ENCODE measurements around the gene PRC1.

The PRC1 gene

DNA sequence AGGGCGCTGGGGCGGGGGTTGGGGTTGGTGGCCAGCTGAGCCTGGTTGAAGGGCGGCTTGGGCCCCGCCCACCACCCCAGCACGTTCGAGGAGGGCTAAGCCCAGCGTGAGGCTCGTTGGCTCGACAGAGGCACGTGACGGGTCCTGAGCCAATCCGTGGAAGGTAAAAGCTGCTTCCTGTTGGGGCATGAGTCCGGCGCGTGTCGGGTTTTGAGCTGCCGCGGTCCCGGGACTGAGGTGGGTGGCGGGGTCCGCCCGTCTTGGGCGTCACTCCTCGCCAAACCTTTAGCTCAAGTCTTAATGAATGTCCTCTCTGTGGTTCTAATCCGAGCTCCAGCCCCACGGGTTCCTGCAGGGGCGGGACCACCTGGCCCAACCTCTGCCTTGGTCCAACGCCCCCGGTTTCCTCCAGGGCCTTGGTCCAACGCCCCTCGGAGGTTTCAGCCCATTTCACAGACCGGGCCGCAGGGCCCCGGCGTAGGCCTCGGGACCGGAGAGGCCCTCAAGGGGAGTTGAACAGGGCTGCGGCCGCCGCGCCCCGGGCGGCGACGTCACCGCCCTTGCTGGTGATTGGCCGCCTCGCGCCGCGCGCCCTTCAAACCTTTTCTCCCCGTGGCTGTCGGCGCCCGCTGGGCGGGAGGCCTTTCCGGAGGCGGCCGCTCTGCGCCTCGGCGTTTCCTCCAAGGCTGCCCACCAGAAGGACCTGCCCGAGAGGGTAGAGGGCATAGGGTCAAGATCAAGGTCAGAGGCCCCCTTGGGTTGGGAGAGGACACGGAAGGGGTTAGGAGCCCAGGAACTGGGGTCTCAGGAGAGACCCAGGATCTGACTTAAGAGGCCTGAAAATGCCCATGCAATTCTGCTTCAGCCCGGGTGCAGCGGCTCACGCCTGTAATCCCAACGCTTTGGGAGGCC is 39.4 kb downstream of the PRC1 start, which contains the start of gene RCCD1:
RCCD1 (plus strand) TSS at position 173 of the 912 bp plus-strand sequence. CDS start 1,851 bp downstream, outside the sequence.
- DNase-seq = peak; percentile 94

DNA sequence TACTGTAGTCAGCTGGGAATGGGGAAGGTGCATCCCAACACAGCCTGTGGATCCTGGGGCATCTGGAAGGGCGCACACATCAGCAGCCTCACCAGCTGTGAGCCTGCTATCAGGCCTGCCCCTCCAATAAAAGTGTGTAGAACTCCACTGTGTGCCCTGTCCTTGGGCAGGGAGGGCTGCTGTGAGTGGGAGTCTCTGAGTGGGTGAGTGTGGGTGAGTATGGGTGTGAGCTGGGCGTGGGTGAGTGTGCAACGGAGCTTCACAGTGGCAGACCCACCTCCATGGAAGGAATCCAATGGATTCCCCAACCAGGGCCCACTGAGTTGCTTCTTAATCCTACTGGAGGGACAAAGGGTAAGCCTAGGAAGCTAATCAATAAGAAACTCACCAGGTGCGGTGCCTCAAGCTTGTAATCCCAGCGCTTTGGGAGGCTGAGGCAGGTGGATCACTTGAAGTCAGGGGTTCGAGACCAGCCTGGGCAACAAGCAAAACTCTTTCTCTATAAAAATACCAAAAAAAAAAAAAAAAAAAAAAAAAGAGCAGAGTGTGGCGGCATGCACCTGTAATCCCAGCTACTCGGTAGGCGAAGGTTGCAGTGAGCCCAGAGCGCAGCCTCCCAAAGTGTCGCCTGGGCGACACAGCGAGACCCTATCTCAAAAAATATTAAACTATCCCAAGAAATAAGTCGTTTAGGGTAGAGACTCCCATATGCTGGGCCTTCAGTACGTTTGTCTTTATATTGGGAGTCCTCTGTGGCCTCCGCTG is 40.2 kb downstream of the PRC1 start:
- no peak for DNase-seq

DNA sequence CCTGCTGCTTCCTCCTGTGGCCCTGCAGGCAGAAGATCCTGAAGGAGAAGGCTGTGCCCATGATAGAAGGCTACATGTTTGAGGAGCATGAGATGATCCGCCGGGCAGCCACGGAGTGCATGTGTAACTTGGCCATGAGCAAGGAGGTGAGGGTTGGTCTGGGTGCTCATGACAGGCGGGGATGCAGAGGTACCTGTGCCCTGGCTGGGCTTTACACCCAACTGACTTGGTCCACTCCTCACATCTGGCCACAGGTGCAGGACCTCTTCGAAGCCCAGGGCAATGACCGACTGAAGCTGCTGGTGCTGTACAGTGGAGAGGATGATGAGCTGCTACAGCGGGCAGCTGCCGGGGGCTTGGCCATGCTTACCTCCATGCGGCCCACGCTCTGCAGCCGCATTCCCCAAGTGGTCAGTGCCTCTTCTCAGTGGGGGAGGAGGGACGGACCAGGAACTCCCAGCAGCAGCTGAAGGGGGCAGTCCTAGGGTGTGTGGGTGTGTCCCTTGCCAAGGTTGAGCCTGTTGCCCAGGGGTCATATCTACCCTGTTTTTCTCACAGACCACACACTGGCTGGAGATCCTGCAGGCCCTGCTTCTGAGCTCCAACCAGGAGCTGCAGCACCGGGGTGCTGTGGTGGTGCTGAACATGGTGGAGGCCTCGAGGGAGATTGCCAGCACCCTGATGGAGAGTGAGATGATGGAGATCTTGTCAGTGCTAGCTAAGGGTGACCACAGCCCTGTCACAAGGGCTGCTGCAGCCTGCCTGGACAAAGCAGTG is 41.2 kb downstream of the PRC1 start:
- no peak for DNase-seq

DNA sequence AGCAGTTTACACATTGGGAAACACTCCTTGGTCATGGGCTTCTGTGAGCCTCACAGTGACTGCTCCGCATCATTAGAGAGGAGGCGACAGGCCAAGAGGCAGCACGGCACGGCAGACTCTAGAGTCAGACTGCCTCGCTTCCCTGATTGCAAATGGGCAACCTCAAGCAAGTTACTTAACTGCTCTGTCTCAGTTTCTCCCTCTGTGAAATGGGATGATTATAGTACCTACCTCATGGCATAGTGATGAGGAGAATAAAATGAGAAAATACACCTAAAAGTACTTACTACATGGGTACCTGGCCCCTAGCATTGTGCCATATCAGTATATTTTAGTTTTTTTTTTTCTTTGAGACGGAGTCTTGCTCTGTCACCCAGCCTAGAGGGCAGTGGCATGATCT is 43.7 kb downstream of the PRC1 start:
- no peak for DNase-seq

DNA sequence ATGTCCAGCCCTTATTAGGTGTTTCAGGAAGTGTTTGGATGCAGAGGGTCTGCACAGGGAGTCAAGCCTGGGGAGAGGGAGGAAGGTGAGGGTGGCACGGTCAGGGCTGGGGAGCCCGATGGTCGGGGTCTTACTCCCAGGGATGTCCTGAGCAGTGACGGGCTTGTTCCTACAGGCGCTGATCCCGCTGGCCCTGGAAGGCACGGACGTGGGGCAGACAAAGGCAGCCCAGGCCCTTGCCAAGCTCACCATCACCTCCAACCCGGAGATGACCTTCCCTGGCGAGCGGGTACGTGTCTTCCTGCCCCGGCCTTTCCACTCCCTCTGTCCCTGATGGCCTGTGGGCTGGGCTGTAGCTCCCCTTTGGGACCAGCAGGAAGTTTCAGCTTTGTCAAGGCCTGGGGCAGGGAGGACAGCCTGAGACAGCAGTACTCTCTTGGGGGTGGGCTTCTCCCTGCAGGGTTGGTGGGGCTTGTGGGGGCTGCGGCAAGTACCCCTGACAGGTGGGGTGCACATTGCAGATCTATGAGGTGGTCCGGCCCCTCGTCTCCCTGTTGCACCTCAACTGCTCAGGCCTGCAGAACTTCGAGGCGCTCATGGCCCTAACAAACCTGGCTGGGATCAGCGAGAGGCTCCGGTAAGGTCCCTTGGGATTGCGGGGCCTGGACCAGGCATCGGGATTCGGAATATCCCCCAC is 44.2 kb downstream of the PRC1 start:
- no peak for DNase-seq

DNA sequence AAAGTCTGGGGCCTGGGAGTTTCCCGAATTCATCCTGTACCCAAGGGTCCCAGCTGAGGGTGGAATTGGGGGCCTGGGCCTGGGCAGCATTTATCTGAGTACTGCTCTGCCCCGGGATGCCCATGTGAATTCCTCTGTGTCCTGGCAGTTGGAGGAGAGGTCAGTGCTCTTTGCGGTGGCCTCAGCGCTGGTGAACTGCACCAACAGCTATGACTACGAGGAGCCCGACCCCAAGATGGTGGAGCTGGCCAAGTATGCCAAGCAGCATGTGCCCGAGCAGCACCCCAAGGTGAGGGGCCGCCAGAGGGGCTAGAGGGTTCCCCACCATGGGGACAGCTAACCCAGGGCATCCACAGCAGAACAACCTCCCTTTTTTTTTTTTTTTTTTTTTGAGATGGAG is 45.8 kb downstream of the PRC1 start:
- no peak for DNase-seq

DNA sequence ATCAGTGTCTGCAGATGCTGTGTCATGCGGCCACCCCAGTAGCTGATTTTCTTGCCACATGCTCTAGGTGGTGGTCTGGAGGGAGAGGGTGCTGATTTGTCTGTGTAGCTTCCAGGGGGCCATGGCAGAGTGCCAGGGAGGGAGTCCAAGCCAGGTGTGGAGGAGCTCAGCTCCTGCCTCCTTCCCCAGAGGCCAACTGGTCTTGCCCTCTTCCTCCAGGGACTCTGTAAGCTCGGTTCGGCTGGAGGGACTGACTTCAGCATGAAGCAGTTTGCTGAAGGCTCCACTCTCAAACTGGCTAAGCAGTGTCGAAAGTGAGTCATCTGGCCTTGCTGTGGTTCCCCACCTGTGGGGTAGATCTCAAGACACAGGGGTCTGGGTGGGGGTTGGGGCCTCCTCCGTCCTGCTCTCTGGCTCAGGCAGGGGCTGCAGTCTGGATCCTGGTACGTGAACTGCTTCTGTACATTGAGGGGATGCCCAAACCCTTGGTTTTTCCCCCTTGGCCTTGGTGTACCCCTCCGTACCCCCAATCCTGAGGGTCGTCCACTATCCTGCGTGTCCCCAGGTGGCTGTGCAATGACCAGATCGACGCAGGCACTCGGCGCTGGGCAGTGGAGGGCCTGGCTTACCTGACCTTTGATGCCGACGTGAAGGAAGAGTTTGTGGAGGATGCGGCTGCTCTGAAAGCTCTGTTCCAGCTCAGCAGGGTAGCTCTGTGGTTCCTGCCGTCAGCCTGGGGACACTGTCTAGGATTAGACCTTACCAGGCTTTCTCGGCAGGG is 46.6 kb downstream of the PRC1 start:
- no peak for DNase-seq

DNA sequence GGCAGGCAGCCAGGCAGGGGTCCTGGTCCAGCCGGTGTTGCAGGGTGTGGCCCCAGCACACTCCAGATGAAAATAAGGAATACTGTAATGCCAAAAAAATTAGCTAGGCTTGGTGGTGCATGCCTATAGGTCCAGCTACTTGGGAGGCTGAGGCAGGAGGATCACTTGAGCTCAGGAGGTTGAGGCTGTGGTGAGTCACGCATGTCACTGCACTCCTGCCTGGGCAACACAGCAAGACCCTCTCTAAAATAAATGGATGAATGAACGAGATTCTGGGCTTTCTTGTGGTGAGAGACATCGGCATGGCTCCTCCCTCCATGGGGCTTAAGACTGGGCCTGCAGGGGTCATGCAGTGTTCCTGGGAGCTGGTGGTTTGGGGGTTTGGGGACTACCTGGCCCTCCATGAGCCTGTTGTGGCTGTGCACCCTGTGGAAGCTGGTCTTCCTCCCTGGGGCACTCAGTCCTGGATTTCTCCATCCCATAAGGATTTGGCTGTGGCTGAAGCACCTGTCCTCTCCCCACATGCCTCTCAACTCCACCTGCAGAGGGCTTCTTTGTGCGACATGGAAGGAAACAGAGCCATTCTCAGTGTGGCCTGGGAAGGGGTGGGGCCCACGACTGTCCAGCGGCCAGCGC is 47.3 kb downstream of the PRC1 start:
- no peak for DNase-seq

DNA sequence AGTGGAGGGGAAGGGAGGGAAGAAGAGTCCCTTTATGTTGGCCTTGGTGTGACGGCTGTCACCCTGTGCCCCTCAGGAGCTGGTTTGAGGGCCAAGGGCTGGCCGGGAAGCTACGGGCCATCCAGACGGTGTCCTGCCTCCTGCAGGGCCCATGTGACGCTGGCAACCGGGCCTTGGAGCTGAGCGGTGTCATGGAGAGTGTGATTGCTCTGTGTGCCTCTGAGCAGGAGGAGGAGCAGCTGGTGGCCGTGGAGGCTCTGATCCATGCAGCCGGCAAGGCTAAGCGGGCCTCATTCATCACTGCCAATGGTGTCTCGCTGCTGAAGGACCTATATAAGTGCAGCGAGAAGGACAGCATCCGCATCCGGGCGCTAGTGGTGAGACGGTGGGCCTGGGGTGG is 47.8 kb downstream of the PRC1 start:
- DNase-seq = no peak

DNA sequence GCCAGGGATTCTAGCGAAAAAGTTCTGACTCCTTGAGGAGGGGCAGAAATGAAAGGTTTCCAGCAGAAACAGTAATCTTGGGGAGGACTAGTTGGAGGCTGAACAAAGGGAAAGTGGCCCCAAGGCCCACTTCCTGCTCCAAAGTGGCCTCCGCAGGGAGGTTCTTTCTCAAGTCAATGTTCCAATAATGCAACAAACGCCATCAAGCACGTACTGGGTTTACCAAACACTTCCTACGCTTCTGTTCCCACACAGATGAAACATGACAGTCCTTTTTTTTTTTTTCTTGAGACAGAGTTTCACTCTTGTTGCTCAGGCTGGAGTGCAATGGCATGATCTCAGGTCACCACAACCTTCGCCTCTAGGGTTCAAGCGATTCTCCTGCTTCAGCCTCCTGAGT is 49.2 kb downstream of the PRC1 start:
- no peak for DNase-seq

DNA sequence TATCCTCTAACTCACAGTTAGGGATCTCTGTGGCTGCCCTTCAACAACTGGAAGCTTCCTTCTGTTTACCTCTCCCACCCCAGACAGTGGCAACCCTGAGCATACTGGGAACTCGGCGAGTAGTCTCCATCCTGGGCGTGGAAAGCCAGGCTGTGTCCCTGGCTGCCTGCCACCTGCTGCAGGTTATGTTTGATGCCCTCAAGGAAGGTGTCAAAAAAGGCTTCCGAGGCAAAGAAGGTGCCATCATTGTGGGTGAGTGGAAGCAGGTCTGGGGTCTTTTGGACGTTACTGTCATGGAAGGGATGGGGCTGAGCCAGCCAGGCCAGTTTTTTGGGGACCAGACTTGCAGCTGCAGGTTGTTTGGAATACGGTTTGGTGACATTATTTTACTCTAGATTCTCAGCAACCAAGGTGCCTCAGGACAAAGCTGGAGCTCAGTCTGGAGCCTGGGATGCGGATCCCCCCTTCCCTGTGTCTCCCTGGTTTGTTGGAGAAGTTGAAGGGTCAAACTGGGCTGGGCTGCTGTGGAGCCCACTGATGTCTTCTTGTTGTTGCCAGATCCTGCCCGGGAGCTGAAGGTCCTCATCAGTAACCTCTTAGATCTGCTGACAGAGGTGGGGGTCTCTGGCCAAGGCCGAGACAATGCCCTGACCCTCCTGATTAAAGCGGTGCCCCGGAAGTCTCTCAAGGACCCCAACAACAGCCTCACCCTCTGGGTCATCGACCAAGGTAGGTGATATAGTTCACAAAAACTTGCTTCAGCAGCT is 51.8 kb downstream of the PRC1 start:
- no peak for DNase-seq

DNA sequence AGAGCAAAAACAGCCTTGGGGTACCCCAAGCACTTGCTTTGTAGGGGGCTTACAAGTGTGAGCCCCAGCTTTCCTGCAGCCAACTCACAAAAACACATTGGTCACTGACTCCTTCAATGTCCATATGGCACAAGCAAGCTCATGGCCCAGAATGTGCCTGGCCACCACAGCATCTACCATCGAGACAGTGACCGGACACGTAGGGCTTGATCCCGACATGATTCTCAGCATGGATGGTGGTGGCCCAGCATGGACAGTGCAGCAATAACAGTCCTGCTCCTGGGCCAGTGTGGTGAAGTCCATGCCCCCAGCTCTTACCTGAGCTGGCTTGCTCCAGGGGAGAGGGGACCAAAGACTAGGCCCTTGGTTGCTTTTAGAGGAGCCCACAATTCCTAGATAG is 53.3 kb downstream of the PRC1 start:
- no peak for DNase-seq

DNA sequence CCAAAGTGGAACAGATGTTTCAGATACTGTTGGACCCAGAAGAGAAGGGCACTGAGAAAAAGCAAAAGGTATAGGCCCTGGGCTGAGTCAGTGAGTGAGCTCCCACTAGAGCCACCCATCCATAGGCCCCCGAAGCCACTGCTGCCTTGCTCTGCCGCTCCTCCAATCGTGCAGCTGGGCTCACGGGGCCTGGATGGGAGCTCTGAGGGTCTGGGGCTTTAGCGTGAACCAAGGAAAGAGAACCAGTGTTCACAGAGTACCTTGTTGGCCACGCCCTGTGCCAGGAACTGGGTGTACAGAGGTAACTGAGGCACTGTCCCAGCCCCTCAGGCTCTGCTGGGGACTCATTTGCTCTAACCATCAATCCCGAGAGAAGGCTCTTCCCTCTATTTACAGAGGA is 54.6 kb downstream of the PRC1 start:
- no peak for DNase-seq

DNA sequence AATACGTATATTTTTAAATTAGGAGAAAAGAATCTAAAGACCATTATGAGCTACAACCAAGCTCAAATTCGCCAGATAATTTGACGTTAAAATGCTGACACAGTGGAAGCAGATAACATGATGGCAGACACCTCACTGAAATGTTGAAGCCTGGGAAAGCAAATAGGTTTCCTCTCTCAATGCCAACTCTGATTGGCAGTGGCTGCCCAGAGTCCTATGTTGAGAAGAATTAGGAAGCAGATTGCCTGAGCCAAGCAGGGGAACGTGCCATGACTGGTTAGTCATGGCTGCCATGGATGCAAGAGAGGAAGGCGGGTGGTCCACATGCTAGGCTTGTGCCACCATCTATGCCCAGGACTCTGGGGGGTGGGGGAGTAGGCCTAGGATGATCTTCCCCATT is 56.1 kb downstream of the PRC1 start:
- no peak for DNase-seq

DNA sequence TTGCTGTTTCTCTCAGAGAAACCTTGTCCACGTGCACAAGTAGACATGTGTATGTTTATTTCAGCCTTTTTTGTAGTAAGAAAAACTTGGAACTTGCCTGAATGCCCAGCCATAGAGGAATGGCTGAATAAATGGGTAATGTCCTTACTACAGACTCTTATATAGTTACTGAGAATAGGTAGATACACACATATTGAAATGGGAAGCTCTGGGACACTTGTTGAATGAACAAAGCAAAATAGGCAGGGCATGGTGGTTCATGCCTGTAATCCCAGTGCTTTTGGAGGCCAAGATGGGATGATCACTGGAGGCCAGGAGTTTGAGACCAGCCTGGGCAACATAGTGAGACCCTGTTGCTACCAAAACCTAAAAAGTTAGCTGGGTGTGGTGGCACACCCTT is 57.5 kb downstream of the PRC1 start:
- no peak for DNase-seq

DNA sequence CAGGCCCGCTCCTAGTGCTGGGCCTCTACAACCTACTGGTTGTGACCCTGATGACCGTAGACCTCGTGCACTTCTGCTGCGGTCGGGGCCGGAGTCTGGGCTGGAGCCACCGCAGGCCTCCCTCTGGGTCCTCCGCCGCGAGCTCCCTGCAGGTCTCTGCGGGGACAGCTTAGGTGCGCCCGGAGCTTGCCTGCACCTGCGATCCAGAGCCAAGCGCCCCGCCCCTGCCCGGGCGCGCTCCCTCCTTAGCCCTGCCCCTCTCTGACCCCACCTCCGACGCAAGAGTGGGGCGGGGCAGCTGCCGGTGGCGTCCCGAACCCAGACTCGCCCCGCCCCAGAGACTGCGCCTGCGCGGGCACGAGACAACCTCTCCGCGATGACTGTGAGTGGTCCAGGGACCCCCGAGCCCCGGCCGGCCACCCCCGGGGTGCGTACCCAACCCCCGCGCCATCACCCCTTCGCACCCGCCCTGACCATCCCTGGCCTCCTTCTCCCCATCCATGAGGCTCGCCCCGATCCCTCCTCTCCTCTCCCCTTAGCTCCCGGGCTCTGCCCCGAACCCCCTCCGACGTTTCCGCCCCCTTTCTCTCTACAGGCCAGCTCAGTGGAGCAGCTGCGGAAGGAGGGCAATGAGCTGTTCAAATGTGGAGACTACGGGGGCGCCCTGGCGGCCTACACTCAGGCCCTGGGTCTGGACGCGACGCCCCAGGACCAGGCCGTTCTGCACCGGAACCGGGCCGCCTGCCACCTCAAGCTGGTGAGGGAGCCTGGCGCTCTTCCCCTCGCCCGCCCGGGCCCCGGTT is 59.2 kb downstream of the PRC1 start, which contains the start of gene UNC45A:
UNC45A (plus strand) TSS at position 337 of the 803 bp plus-strand sequence; CDS start at position 377, 40 bp downstream.
- peak; percentile 62 for DNase-seq

DNA sequence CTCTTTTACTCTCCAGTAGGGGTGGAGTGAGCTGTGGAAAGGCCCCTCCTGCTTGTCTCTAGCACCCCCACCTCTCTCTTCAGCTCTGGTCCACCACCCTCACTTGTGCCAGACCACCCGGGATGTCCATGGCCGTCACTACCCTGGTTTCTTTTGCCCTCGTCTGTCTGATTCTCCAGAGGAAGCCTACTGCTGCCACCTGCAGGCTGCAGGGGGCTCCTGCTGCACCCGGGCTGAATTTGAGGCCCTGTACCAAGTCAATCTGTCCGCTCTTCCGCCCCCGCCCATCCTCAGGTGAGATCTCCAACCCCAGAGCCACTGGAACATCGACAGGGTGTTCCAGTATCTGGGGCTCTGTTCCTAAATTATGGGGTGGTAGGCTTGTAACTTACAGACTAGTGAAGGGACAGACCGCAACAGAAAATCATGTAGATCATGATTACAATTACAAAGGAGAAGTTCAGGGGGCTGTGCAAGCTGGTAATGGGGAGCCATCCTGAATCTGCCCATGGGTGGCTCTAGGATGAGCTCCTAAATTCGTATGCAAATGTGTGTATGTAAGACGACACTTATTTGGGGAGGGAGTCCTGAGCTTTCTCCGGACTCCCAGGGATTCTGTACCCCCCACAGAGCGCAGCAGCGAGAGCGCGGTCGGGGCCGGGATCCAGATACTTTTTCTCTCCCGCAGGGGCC is 59.9 kb downstream of the PRC1 start:
- DNase-seq = peak; percentile 79

DNA sequence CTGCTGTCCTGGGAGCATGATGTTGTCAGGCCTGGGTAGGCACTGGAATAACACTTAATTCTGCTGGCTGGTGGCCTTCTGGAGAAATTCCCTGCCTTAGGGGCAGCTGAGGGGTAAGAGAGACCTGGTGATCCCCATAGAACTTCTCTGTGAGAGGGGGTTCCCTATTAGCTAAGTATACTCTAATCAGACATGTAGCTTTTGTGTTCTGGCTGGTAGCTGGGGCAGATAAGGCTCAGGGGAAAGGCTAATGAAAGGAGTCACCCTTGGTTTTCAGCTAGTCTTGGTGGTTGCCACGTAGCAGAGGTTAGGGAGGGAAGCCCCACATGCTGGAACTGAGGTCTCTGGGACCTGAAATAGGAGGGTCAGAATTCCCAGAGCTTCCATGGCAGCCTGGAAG is 61.0 kb downstream of the PRC1 start:
- no peak for DNase-seq

DNA sequence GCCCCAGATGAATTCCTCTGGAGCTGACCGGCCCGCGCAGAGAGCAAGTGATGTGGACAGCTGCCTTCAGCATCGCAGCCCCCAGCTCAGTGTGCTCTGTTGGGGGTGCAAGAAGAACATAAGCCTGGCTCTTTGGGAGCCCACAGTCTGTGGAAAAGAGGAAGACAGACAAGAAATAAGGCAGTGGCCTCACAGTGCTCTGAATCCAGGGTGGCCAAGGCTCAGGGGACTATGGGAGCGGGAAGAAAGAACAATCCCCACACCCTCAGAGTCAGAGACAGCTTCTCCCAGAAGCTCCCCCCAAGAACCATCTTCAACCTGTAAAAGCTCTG is 61.7 kb downstream of the PRC1 start:
- DNase-seq = no peak
